Right forelimb (tissue), 1 donor: ENCODE data around the gene PRPF40B.

Source experiments
- DNase-seq: peaks from one replicate; pipeline ENCODE4 v3.0.0-alpha.2; 2018

Gene PRPF40B

GRCh38 chr12:49689785-49690184, 66.4 kb downstream of the PRPF40B start:
- no peak for DNase-seq

DNA sequence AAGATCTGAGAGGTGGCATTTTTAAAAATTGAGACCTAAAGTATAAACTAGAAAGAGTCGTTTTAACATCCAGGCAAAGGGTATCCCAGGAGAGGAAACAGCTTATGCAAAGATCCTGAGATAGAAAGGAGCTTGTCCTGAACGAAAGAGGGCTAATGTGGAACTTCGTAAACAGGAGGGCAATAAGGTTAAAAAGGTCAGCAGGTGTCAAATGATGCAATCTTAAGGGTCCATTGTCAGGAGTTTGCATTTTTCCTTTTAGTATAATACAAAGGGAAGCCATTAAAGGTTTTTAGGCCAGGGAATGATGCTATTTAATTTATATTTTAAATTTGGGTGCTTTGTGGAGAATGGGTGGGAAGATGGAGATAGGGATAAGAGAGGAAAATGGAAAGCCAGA, 69.5 kb downstream of the PRPF40B start:
- DNase-seq = no peak

GRCh38 chr12:49693931-49694444, 70.6 kb downstream of the PRPF40B start:
- no peak for DNase-seq
